SK-N-MC (cell line): ENCODE results near the gene ZNF625.
A peak's percentile ranks its signal among the peaks of the same experiment; 100 is the strongest.

Source experiments
- DNase-seq: peaks from one replicate; pipeline ENCODE4 v3.0.0-alpha.2; 2011; ENCODE audit warnings: low read depth, low spot score
- H3K27ac ChIP-seq: fragments of 200-600 bp; sonication (generic); 2 replicates; pipeline ENCODE4 v1.5.1; 2016; ENCODE audit warnings: mixed run types
- H3K36me3 ChIP-seq: fragments of 200-600 bp; sonication (generic); 2 replicates; pipeline ENCODE4 v1.6.1; 2017; ENCODE audit warnings: antibody characterized with exemption, low read length, mixed read lengths; ENCODE audit not compliant: insufficient read depth
- H3K4me3 ChIP-seq: fragments of 200-600 bp; sonication (generic); 2 replicates; pipeline ENCODE4 v1.5.1; 2016
- H3K9ac ChIP-seq: fragments of 200-600 bp; sonication (generic); 2 replicates; pipeline ENCODE4 v1.8.0; 2017; ENCODE audit warnings: mixed run types, mixed read lengths; ENCODE audit not compliant: insufficient read length
- H3K9me3 ChIP-seq: fragments of 200-600 bp; sonication (generic); 2 replicates; pipeline ENCODE4 v1.6.1; 2017; ENCODE audit warnings: low read depth, mild to moderate bottlenecking, antibody characterized with exemption, low read length, moderate library complexity, mixed read lengths
- EZH2 ChIP-seq: fragments of 200-600 bp; sonication (generic); IDR thresholded peaks from one replicate; pipeline ENCODE4 v1.6.1; 2017; ENCODE audit warnings: antibody characterized with exemption
- FOXP2 ChIP-seq: optimal IDR thresholded peaks from 2 replicates; pipeline ENCODE3; 2011; ENCODE audit warnings: mild to moderate bottlenecking, moderate library complexity; ENCODE audit not compliant: insufficient read depth; ENCODE audit errors: extremely low read length, control extremely low read depth
- POLR2AphosphoS5 ChIP-seq: IDR thresholded peaks from 2 replicates; pipeline ENCODE4 v1.6.1; 2012; ENCODE audit warnings: mild to moderate bottlenecking, low read depth, low read length, borderline replicate concordance

ZNF625 gene

GRCh38 chr19:12141405-12141736, 15.2 kb downstream of the ZNF625 start:
- peak overlapping the region; percentile 99; the same call in 1 of the 2 replicates for H3K4me3 ChIP-seq
- H3K9me3 ChIP-seq: no peaks in the 10 kb centered on the region
- H3K9ac ChIP-seq: no peak overlapping the region
- no peak overlapping the region for H3K27ac ChIP-seq
- no peak for DNase-seq
- H3K36me3 ChIP-seq: peaks cover 30% of the 10 kb centered on the region
- no peak for TF ChIP-seq FOXP2
- TF ChIP-seq POLR2AphosphoS5: no peak
- TF ChIP-seq EZH2: no peak

GRCh38 chr19:12140545-12141404, 15.8 kb downstream of the ZNF625 start:
- DNase-seq: peak; percentile 44
- H3K27ac ChIP-seq: no peak overlapping the region
- H3K9ac ChIP-seq: no peak overlapping the region
- no peaks in the 10 kb centered on the region for H3K9me3 ChIP-seq
- H3K4me3 ChIP-seq: peak overlapping the region; percentile 99
- TF ChIP-seq POLR2AphosphoS5: no peak
- no peak for TF ChIP-seq EZH2
- no peak for TF ChIP-seq FOXP2
- H3K36me3 ChIP-seq: peaks cover 27% of the 10 kb centered on the region

- H3K27ac ChIP-seq: no peak within 1 kb of the TSS
These were observed 16.5 kb downstream of the ZNF625 start, which contains the start of gene ZNF20 for GRCh38 chr19:12139885-12140544. ZNF20 (minus strand) TSS chr19:12140350; CDS start chr19:12140182, 168 bp downstream.

GRCh38 chr19:12139269-12139668, 17.3 kb downstream of the ZNF625 start:
- DNase-seq: no peak
- H3K9ac ChIP-seq: peak overlapping the region; percentile 84
- H3K36me3 ChIP-seq: peaks cover 32% of the 10 kb centered on the region
- H3K4me3 ChIP-seq: peak overlapping the region; percentile 99
- no peak for TF ChIP-seq FOXP2
- TF ChIP-seq EZH2: no peak
- no peaks in the 10 kb centered on the region for H3K9me3 ChIP-seq
- H3K27ac ChIP-seq: no peak overlapping the region

More at GRCh38 chr19:12139885-12140544, 16.5 kb downstream of the ZNF625 start, which contains the start of gene ZNF20:
- Histone ChIP-seq H3K36me3 (peaks cover 27% of the 10 kb centered on the region), H3K9me3 (no peaks in the 10 kb centered on the region), H3K9ac (peak within 1 kb of the TSS; percentile 84), H3K4me3 (peak within 1 kb of the TSS; percentile 99)
- DNase-seq: peak; percentile 24
- TF ChIP-seq POLR2AphosphoS5 (peak; percentile 82), FOXP2 (no peak)

GRCh38 chr19:12137221-12137940, 19.2 kb downstream of the ZNF625 start:
- no peak for TF ChIP-seq FOXP2
- TF ChIP-seq POLR2AphosphoS5: no peak
- TF ChIP-seq EZH2: no peak
- Histone ChIP-seq H3K9me3 (peaks cover 14% of the 10 kb centered on the region), H3K9ac (no peak overlapping the region), H3K36me3 (peaks cover 50% of the 10 kb centered on the region), H3K27ac (no peak overlapping the region), H3K4me3 (no peak overlapping the region)
- no peak for DNase-seq

GRCh38 chr19:12133069-12133468, 23.5 kb downstream of the ZNF625 start:
- Histone ChIP-seq H3K9ac (no peak overlapping the region), H3K27ac (no peak overlapping the region), H3K4me3 (no peak overlapping the region), H3K9me3 (peaks cover 22% of the 10 kb centered on the region), H3K36me3 (peaks cover 61% of the 10 kb centered on the region)
- DNase-seq: no peak
- no peak for TF ChIP-seq POLR2AphosphoS5
- TF ChIP-seq EZH2: no peak
- no peak for TF ChIP-seq FOXP2

- no peak overlapping the region for H3K27ac ChIP-seq
- peaks cover 4% of the 10 kb centered on the region; the same call in 1 of the 2 replicates for H3K36me3 ChIP-seq
- 0 out of 2 replicates have a peak, but pooled peaks cover 4% of the 10 kb centered on the region for H3K9me3 ChIP-seq
- DNase-seq: no peak
- no peak for TF ChIP-seq EZH2
- TF ChIP-seq POLR2AphosphoS5: no peak
- no peak for TF ChIP-seq FOXP2
- no peak overlapping the region for H3K9ac ChIP-seq
- no peak overlapping the region for H3K4me3 ChIP-seq
These were observed 29.8 kb downstream of the ZNF625 start for GRCh38 chr19:12126707-12127106.
